ENCODE results near the gene ABHD1. TPM values are rescaled to one million over a fixed set of nuclear protein-coding genes. Genes with fewer than 3 reads are reported as not detected.

The ABHD1 gene
- total and polyA plus RNA-seq, 2 donors (not counting 3 experiments of a cell fraction or from before 2014, with no cell fraction given), result 0.07 TPM; not detected in 1

DNA sequence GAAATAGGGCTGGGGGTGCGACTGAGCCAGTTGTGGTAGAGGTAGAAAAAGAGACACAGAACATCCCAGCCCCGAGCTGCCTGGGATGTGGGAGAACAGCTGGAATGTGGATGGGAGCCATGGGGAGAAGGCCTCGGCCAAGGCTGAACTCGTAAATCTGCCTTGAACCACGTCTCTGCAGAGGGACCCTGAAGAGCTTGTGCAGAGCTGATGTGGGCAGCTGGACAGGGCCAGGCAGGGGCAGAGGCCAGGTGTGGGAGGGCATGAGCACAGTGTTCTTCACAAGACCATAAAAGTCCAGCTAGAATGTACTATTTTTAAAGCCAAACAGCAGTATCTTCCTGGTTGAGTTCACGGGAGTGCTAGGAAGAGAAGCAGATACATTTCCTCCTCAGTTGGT lies 30.9 kb downstream of the ABHD1 start:
- no peak overlapping the region for H3K4me3 ChIP-seq (replicated peaks in 1 of 3; ENCODE audit: insufficient read depth in 1 of 3, low read depth in 1 of 3, low read length in 3 of 3)
- FAIRE-seq (no peak), DNase-seq (ENCODE audit: low read depth, low spot score) (no peak)
- no peak overlapping the region for H3K9ac ChIP-seq (replicated peaks; ENCODE audit: extremely low read depth, insufficient read depth, low read length)
- no peak overlapping the region for H3K4me2 ChIP-seq (ENCODE audit: insufficient read depth, low read length)
- intact Hi-C loops (cut with micrococcal nuclease), result loop anchor here (10.0 kb wide), 1 partner anchor 170 kb away; no protein-coding TSS in a partner anchor
- no peak overlapping the region for H3K27ac ChIP-seq (ENCODE audit: insufficient read depth, low read depth, low read length)
- no peaks in the 10 kb centered on the region for H3K36me3 ChIP-seq (ENCODE audit: control insufficient read depth in 2 of 2, extremely low read depth in 1 of 2, insufficient read depth in 2 of 2, low read length in 2 of 2)
- H3K9me3 ChIP-seq (replicated peaks; ENCODE audit: control insufficient read depth, insufficient read depth, low read length), result no peaks in the 10 kb centered on the region
- H2AFZ ChIP-seq (ENCODE audit: low read depth, low read length), result no peak overlapping the region
- no peaks in the 10 kb centered on the region for H3K9me1 ChIP-seq (replicated peaks; ENCODE audit: control insufficient read depth, extremely low read depth, insufficient read depth, low read length)
- no peak for TF ChIP-seq POLR2AphosphoS5 (IDR thresholded peaks at IDR 0.05; ENCODE audit: insufficient read depth, low read depth, low read length)
- no peak for TF ChIP-seq MYC (IDR thresholded peaks at IDR 0.05; ENCODE audit: low read depth, low read length)
- TF ChIP-seq POLR2A (IDR thresholded peaks at IDR 0.05; ENCODE audit: low read depth, low read length), result no peak
- TF ChIP-seq, protein P1, sequence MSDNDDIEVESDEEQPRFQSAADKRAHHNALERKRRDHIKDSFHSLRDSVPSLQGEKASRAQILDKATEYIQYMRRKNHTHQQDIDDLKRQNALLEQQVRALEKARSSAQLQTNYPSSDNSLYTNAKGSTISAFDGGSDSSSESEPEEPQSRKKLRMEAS (IDR thresholded peaks at IDR 0.05; ENCODE audit: insufficient read depth, insufficient read length), result no peak
- TF ChIP-seq, protein P2, sequence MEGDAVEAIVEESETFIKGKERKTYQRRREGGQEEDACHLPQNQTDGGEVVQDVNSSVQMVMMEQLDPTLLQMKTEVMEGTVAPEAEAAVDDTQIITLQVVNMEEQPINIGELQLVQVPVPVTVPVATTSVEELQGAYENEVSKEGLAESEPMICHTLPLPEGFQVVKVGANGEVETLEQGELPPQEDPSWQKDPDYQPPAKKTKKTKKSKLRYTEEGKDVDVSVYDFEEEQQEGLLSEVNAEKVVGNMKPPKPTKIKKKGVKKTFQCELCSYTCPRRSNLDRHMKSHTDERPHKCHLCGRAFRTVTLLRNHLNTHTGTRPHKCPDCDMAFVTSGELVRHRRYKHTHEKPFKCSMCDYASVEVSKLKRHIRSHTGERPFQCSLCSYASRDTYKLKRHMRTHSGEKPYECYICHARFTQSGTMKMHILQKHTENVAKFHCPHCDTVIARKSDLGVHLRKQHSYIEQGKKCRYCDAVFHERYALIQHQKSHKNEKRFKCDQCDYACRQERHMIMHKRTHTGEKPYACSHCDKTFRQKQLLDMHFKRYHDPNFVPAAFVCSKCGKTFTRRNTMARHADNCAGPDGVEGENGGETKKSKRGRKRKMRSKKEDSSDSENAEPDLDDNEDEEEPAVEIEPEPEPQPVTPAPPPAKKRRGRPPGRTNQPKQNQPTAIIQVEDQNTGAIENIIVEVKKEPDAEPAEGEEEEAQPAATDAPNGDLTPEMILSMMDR (IDR thresholded peaks at IDR 0.05; ENCODE audit: extremely low read depth in 1 of 2, insufficient read depth in 1 of 2, low read depth in 1 of 2, low read length in 2 of 2), result no peak
- no peak for TF ChIP-seq FOS (IDR thresholded peaks at IDR 0.05; ENCODE audit: borderline replicate concordance, insufficient read depth, low read length)
- TF ChIP-seq EZH2 (IDR thresholded peaks at IDR 0.05; ENCODE audit: borderline replicate concordance, low read depth, low read length, severe bottlenecking), result no peak
- no peak for TF ChIP-seq JUN (IDR thresholded peaks at IDR 0.05; ENCODE audit: borderline replicate concordance, insufficient read depth, insufficient read length, low read depth)
- TF ChIP-seq GATA2 (IDR thresholded peaks at IDR 0.05; ENCODE audit: insufficient read depth, insufficient read length, low read depth, low read length), result no peak
- ChIA-PET POLR2A (no interaction called here), CTCF (interaction anchor here (1.0 kb wide), 1 partner anchor 15 kb away, joined by 3 read pairs; no protein-coding TSS in a partner anchor)
- no peaks in the 10 kb centered on the region for H3K79me2 ChIP-seq (ENCODE audit: control insufficient read depth, insufficient read depth, low read length)
- no peaks in the 10 kb centered on the region for H4K20me1 ChIP-seq (replicated peaks; ENCODE audit: control insufficient read depth, extremely low read depth, insufficient read depth, low read length)
- no TSS peak for BruUV-seq (replicated peaks)
- dilution Hi-C loops (cut with MboI; ENCODE audit: extremely low pct_ligation_motif_present, low sequenced_read_pairs), result no loop called here
- no peaks in the 10 kb centered on the region for H3K4me1 ChIP-seq (ENCODE audit: control insufficient read depth, extremely low read depth, insufficient read depth, low read length)
- H3K27me3 ChIP-seq (ENCODE audit: control insufficient read depth in 2 of 2, insufficient read depth in 2 of 2, low read length in 2 of 2), result no peaks in the 10 kb centered on the region

Data from endothelial cell of umbilical vein (primary cell).